Measurements from ENCODE around the gene AWAT1.
"Not testable (repeated sequence)": the region's sequence is repeated elsewhere in the genome, so short reads cannot be mapped to it uniquely, and the experiment has no call there.

DNA sequence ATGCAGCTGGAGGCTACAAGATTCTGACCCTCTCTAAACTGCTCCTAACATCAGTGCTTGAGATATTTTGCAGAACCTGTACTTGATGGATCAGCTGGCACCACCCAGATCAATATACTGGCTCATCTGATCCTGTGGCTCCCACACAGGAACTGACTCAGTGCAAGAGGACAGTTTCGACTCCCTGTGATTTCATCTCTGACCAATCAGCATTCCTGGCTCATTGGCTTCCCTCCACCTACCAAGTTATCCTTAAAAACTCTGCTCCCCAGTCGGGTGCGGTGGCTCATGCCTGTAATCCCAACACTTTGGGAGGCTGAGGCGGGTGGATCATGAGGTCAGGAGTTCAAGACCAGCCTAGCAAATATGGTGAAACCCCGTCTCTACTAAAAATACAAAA is 9.1 kb downstream of the AWAT1 start:
- not testable (repeated sequence) for TF ChIP-seq POLR2A, CTCF, EP300 (IDR thresholded peaks at IDR 0.05)

Data from tibial nerve (tissue), 4 donors.